ENCODE results near the gene USP49. TPM values are rescaled to one million over a fixed set of nuclear protein-coding genes. Genes with fewer than 3 reads are reported as not detected.

The USP49 gene
- total and polyA plus RNA-seq, 2 of the 13 experiments (the other 11 are each of a cell fraction or from before 2014, with no cell fraction given) = 2.9 to 4.3 TPM

GRCh38 chr6:41921712-41921998 lies 26.5 kb upstream of the USP49 start (continued):
- TF ChIP-seq ZNF646 (CRISPR knock-in tag; IDR thresholded peaks at IDR 0.05) (0 out of 2 replicates have a peak, but pooled peaks have one; percentile 31), ZNF362 (CRISPR knock-in tag; IDR thresholded peaks at IDR 0.05; ENCODE audit: borderline replicate concordance) (0 out of 2 replicates have a peak, but pooled peaks have one; percentile 36), HMGXB4 (CRISPR knock-in tag; IDR thresholded peaks at IDR 0.05; ENCODE audit: borderline replicate concordance in 1 of 2, low read depth in 1 of 2) (no peak), MLX (CRISPR knock-in tag; IDR thresholded peaks at IDR 0.05) (no peak), TBX3 (IDR thresholded peaks at IDR 0.05; ENCODE audit: borderline replicate concordance) (no peak), ZNF784 (CRISPR knock-in tag; IDR thresholded peaks at IDR 0.05; ENCODE audit: borderline replicate concordance) (0 out of 2 replicates have a peak, but pooled peaks have one; percentile 37), ZBTB34 (CRISPR knock-in tag; IDR thresholded peaks at IDR 0.05) (0 out of 2 replicates have a peak, but pooled peaks have one; percentile 1), TMF1 (CRISPR knock-in tag; IDR thresholded peaks at IDR 0.05; ENCODE audit: low read depth) (0 out of 2 replicates have a peak, but pooled peaks have one; percentile 13), ZFP82 (CRISPR knock-in tag; IDR thresholded peaks at IDR 0.05; ENCODE audit: borderline replicate concordance) (no peak), ZNF446 (CRISPR knock-in tag; IDR thresholded peaks at IDR 0.05) (0 out of 2 replicates have a peak, but pooled peaks have one; percentile 23), CERS6 (CRISPR knock-in tag; IDR thresholded peaks at IDR 0.05) (no peak), NCOA2 (CRISPR knock-in tag; IDR thresholded peaks at IDR 0.05) (no peak)
